Psoas muscle (tissue), 8 donors: ENCODE data around the gene SMYD3. TPM values are rescaled to one million over a fixed set of nuclear protein-coding genes. Genes with fewer than 3 reads are reported as not detected.

Experiments used
- ATAC-seq, 4 donors: fragments of 200-7000 bp; cut with Tn5 transposase; one replicate each; pipeline ENCODE4 v1.9.1; 2020; ENCODE audit warnings: moderate library complexity in 3 of 4, mild to moderate bottlenecking in 2 of 4
- DNase-seq, 2 donors: peaks; one replicate each; pipeline ENCODE4 v3.0.0-alpha.2; 2020
- H3K27ac ChIP-seq: fragments of 200-600 bp; one replicate; pipeline ENCODE4 v1.8.0; 2022
- H3K27me3 ChIP-seq, 3 donors: fragments of 200-600 bp in 1 of 3; one replicate each; pipeline versions ENCODE4 v1.6.1 to v1.8.0; 2013 to 2022; ENCODE audit warnings: low read length in 2 of 3, mild to moderate bottlenecking in 2 of 3, moderate library complexity in 1 of 3; ENCODE audit not compliant: insufficient read depth in 3 of 3
- H3K36me3 ChIP-seq, 2 donors: fragments of 200-600 bp in 1 of 2; one replicate each; pipeline versions ENCODE4 v1.6.1 to v1.8.0; 2013 to 2022; ENCODE audit warnings: low read depth in 1 of 2, mild to moderate bottlenecking in 1 of 2, moderate library complexity in 1 of 2; ENCODE audit not compliant: insufficient read depth in 1 of 2
- H3K4me1 ChIP-seq: fragments of 200-600 bp; one replicate; pipeline ENCODE4 v1.8.0; 2022
- H3K4me3 ChIP-seq: fragments of 200-600 bp; one replicate; pipeline ENCODE4 v1.8.0; 2022; ENCODE audit warnings: mild to moderate bottlenecking
- H3K9me3 ChIP-seq: fragments of 200-600 bp; one replicate; pipeline ENCODE4 v1.8.0; 2022
- CTCF ChIP-seq: fragments of 200-600 bp; IDR thresholded peaks from one replicate; pipeline ENCODE4 v1.8.0; 2022; ENCODE audit warnings: antibody characterized with exemption
- WGBS, 3 donors: extraction: QIAGEN DNeasy Blood & Tissue Kit; methylation state at CpG; one replicate each; pipeline versions ENCODE4 v1.1.6 to v1.1.7; 2013; 5-methylcytosine and 5-hydroxymethylcytosine counted together
- intact Hi-C, 2 donors: fragments of 100-400 bp; cut with DNase I; formaldehyde crosslinking; loops; one replicate each; pipeline versions ENCODE4 v1.11.0 to v1.14.2; 2022
- polyA plus RNA-seq, 3 donors: library from polyadenylated mRNA; stranded (reverse); fragments of 200-250 nt; gene quantifications; one replicate each; pipeline ENCODE4 v1.2.3, GENCODE V29; 2013
- total RNA-seq, 4 donors: library from RNA; stranded (reverse); fragmentation: NEBNext Ultra II Directional in 2 of 4; extraction: Animal tissue kit (Norgen Biotek cat#: 25700) in 2 of 4; gene quantifications; one replicate each; pipeline versions ENCODE4 v1.2.1 to v1.2.4, GENCODE V29; 2021 to 2023
- donor health status: healthy with polysubstance abuse.
- donor health status: DM: no; HTN: no; CAD: no; lungs with moderate emphysema.
- donor health status: Bipolar disorder and iron deficiency.
- donor health status: healthy.
- donor health status: DM: yes; HTN: yes; CAD: no.
- donor health status: DM: no; HTN: no; CAD: no.
- donor health status: DM: no; HTN: no; CAD: no.
- donor health status: DM: yes; HTN: yes; CAD: no.

The SMYD3 gene
- total and polyA plus RNA-seq, 7 donors = 2.9 to 6.4 (median 4.9) TPM

- DNase-seq = no peak
- no peaks in the 10 kb centered on the region for H3K4me1 ChIP-seq
- no peak overlapping the region for H3K4me3 ChIP-seq
- intact Hi-C loops = no loop called here
- 43 to 72% (median 56%) methylated on average over 3 of the region's 3 CpGs for WGBS, 3 donors
- H3K27me3 ChIP-seq = no peaks in the 10 kb centered on the region
- no peak for TF ChIP-seq CTCF
- no peaks in the 10 kb centered on the region for H3K36me3 ChIP-seq
- ATAC-seq = peak in 1 of 4 donors; percentile 40
- H3K27ac ChIP-seq = no peak overlapping the region
- no peaks in the 10 kb centered on the region for H3K9me3 ChIP-seq
Observed at GRCh38 chr1:245788269-245788668, 718.8 kb downstream of the SMYD3 start.

GRCh38 chr1:245786948-245787347 is 720.1 kb downstream of the SMYD3 start:
- 81 to 90% (median 88%) methylated on average over 5 of the region's 5 CpGs for WGBS, 3 donors
- H3K4me3 ChIP-seq = no peak overlapping the region
- no peaks in the 10 kb centered on the region for H3K4me1 ChIP-seq
- intact Hi-C loops = no loop called here
- no peaks in the 10 kb centered on the region for H3K9me3 ChIP-seq
- H3K27ac ChIP-seq = no peak overlapping the region
- TF ChIP-seq CTCF = no peak
- H3K27me3 ChIP-seq = no peaks in the 10 kb centered on the region
- DNase-seq (no peak), ATAC-seq (no peak)
- no peaks in the 10 kb centered on the region for H3K36me3 ChIP-seq

GRCh38 chr1:245779797-245780755 is 727.0 kb downstream of the SMYD3 start:
- WGBS, 3 donors = 95 to 98% (median 96%) methylated on average over 9 of the region's 9 CpGs
- Histone ChIP-seq H3K4me1 (no peaks in the 10 kb centered on the region), H3K36me3 (no peaks in the 10 kb centered on the region), H3K27ac (no peak overlapping the region), H3K27me3 (no peaks in the 10 kb centered on the region), H3K9me3 (no peaks in the 10 kb centered on the region), H3K4me3 (no peak overlapping the region)
- no peak for ATAC-seq
- DNase-seq = no peak
- no peak for TF ChIP-seq CTCF
- intact Hi-C loops = no loop called here

- H3K4me3 ChIP-seq = no peak overlapping the region
- no peaks in the 10 kb centered on the region for H3K27me3 ChIP-seq
- no peak for ATAC-seq
- H3K27ac ChIP-seq = no peak overlapping the region
- no peaks in the 10 kb centered on the region for H3K4me1 ChIP-seq
- H3K36me3 ChIP-seq = no peaks in the 10 kb centered on the region
- no peaks in the 10 kb centered on the region for H3K9me3 ChIP-seq
- TF ChIP-seq CTCF = no peak
- DNase-seq = no peak
- 94 to 96% (median 94%) methylated on average over 3 of the region's 3 CpGs for WGBS, 3 donors
- intact Hi-C loops = no loop called here
Observed at GRCh38 chr1:245777752-245778151, 729.3 kb downstream of the SMYD3 start.
